Measurements from ENCODE around the gene KIAA1586. TPM values are rescaled to one million over a fixed set of nuclear protein-coding genes. Genes with fewer than 3 reads are reported as not detected.
A peak's percentile ranks its signal among the peaks of the same experiment; 100 is the strongest.
"Not testable (repeated sequence)": the region's sequence is repeated elsewhere in the genome, so short reads cannot be mapped to it uniquely, and the experiment has no call there.

The KIAA1586 gene
- total and polyA plus RNA-seq, 7 experiments from 2014 or later, result 7.9 to 21.5 (median 14.6) TPM

DNA sequence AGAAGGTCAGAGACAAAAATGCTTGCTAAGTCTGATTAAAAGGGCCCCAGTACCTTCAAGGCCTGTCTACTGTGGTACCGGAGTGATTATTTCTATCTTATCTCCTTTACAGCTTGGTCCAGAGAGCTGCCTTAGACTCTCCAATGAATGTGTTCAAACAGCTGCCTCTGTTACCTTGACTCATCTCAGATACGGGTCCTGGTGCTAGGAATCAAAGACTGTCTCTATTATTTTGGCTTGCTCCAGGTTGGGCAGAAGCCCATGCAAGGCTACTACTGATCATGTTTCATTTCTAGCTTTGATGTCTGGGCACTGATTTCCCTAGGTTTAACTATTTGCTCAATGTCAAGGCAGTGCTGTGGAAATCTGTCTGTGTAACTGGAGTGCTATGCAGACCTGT is 38.4 kb upstream of the KIAA1586 start:
- H3K4me1 ChIP-seq (ENCODE audit: control insufficient read depth in 2 of 2, insufficient read depth in 2 of 2, low read length in 2 of 2); H3K4me3 ChIP-seq (ENCODE audit: low read length); H3K36me3 Mint-ChIP-seq; H3K27ac ChIP-seq (ENCODE audit: low read depth, low read length); DNase-seq; H3K4me1 Mint-ChIP-seq; H3K27ac Mint-ChIP-seq; H3K9me3 Mint-ChIP-seq; POLR2A ChIA-PET; ATAC-seq; CTCF ChIA-PET; H3K9me3 ChIP-seq (ENCODE audit: control insufficient read depth in 2 of 3, low read length in 3 of 3); H3K4me3 Mint-ChIP-seq; H3K36me3 ChIP-seq (ENCODE audit: control insufficient read depth in 2 of 3, insufficient read depth in 3 of 3, low read length in 3 of 3); H3K27me3 ChIP-seq (ENCODE audit: control insufficient read depth in 2 of 2, insufficient read depth in 2 of 2, low read length in 2 of 2); intact Hi-C loops (cut with micrococcal nuclease): not testable (repeated sequence)
- H3K27me3 Mint-ChIP-seq, result peaks cover 0 to 20% (median 0%) of the 10 kb centered on the region in 5 donors

DNA sequence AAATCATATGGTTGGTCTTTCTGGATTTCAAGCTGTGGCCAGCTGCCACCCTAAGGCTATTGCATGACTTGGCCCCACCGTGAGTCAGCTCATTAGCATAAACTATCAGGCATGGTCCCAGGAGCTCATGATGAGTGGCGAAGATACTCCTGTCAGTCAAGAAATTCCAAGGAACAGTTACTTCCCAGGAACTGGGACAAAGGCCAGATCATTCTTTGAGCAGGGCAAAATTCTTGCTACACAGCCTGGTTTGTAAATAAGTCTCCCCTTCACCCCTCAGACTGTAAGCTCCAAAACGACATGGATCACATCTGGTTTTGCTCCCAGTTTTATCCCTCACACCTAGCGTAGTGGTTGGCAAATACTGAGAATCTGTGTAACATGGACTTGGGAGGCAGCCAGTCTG is 33.0 kb upstream of the KIAA1586 start:
- Mint-ChIP-seq H3K36me3 (no peaks in the 10 kb centered on the region), H3K4me1 (no peaks in the 10 kb centered on the region), H3K27ac (no peak overlapping the region), H3K4me3 (no peak overlapping the region), H3K27me3 (peaks cover 0 to 29% (median 4%) of the 10 kb centered on the region in 5 donors), H3K9me3 (no peaks in the 10 kb centered on the region)
- Histone ChIP-seq H3K27me3 (ENCODE audit: control insufficient read depth in 2 of 2, insufficient read depth in 2 of 2, low read length in 2 of 2) (no peaks in the 10 kb centered on the region), H3K36me3 (ENCODE audit: control insufficient read depth in 2 of 3, insufficient read depth in 3 of 3, low read length in 3 of 3) (no peaks in the 10 kb centered on the region), H3K9me3 (ENCODE audit: control insufficient read depth in 2 of 3, low read length in 3 of 3) (no peaks in the 10 kb centered on the region), H3K27ac (ENCODE audit: low read depth, low read length) (no peak overlapping the region), H3K4me3 (ENCODE audit: low read length) (no peak overlapping the region), H3K4me1 (ENCODE audit: control insufficient read depth in 2 of 2, insufficient read depth in 2 of 2, low read length in 2 of 2) (no peaks in the 10 kb centered on the region)
- intact Hi-C loops (cut with micrococcal nuclease), result no loop called here
- ChIA-PET POLR2A (no interaction called here), CTCF (interaction anchor here (0.5 to 1.0 kb wide), 2 partner anchors 123 to 628 kb away, joined by 3 read pairs; no protein-coding TSS in a partner anchor)
- DNase-seq (no peak), ATAC-seq (no peak)

DNA sequence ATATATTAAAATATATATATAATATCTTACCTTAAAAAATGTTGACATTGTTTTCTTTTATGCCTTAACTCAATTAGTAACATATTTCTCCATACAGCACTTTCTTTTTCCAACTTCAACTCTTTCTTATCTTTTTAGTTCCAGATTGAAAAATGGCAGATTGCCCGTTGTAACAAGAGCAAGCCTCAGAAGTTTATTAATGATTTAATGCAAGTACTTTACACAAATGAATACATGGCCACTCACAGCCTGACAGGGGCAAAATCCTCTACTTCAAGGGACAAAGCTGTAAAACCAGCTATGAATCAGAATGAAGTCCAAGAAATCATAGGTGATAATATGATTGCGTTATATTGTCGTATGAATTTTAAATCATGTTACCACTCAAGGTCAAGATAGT is 29.4 kb upstream of the KIAA1586 start:
- Histone ChIP-seq H3K27me3 (ENCODE audit: control insufficient read depth in 2 of 2, insufficient read depth in 2 of 2, low read length in 2 of 2) (no peaks in the 10 kb centered on the region), H3K36me3 (ENCODE audit: control insufficient read depth in 2 of 3, insufficient read depth in 3 of 3, low read length in 3 of 3) (no peaks in the 10 kb centered on the region), H3K4me1 (ENCODE audit: control insufficient read depth in 2 of 2, insufficient read depth in 2 of 2, low read length in 2 of 2) (no peaks in the 10 kb centered on the region), H3K4me3 (ENCODE audit: low read length) (no peak overlapping the region), H3K27ac (ENCODE audit: low read depth, low read length) (no peak overlapping the region), H3K9me3 (ENCODE audit: control insufficient read depth in 2 of 3, low read length in 3 of 3) (no peaks in the 10 kb centered on the region)
- no peaks in the 10 kb centered on the region for H3K36me3 Mint-ChIP-seq
- no peak overlapping the region for H3K4me3 Mint-ChIP-seq
- H3K9me3 Mint-ChIP-seq, result no peaks in the 10 kb centered on the region
- CTCF ChIA-PET, result interaction anchor here (0.6 to 1.3 kb wide), 3 partner anchors 86 to 309 kb away, joined by 3 to 4 read pairs (median 3); no protein-coding TSS in a partner anchor
- POLR2A ChIA-PET, result no interaction called here
- H3K27me3 Mint-ChIP-seq, result peaks cover 0 to 19% (median 4%) of the 10 kb centered on the region in 5 donors
- no peak overlapping the region for H3K27ac Mint-ChIP-seq
- intact Hi-C loops (cut with micrococcal nuclease), result no loop called here
- no peak for ATAC-seq
- DNase-seq, result no peak
- H3K4me1 Mint-ChIP-seq, result no peaks in the 10 kb centered on the region

DNA sequence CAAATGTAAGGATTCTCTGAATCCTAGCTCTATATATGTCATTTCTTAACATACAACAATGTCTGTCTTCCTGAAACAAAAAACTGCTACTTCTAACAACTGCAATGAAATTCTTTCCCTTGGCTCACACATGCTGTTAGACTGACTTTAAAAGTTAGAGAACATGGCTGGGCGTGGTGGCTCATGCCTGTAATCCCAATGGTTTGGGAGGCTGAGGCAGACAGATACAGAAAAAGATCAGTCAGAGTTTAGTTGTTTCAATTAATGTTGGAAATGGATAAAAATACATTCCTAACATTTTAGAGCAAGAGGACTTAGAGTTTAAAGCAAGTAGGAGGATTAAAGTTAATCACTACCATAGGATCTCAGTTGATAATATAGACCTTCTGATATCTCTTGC is 28.7 kb upstream of the KIAA1586 start:
- no peaks in the 10 kb centered on the region for H3K36me3 Mint-ChIP-seq
- Histone ChIP-seq H3K4me1 (ENCODE audit: control insufficient read depth in 2 of 2, insufficient read depth in 2 of 2, low read length in 2 of 2) (no peaks in the 10 kb centered on the region), H3K9me3 (ENCODE audit: control insufficient read depth in 2 of 3, low read length in 3 of 3) (no peaks in the 10 kb centered on the region), H3K4me3 (ENCODE audit: low read length) (no peak overlapping the region), H3K27me3 (ENCODE audit: control insufficient read depth in 2 of 2, insufficient read depth in 2 of 2, low read length in 2 of 2) (no peaks in the 10 kb centered on the region), H3K27ac (ENCODE audit: low read depth, low read length) (no peak overlapping the region), H3K36me3 (ENCODE audit: control insufficient read depth in 2 of 3, insufficient read depth in 3 of 3, low read length in 3 of 3) (no peaks in the 10 kb centered on the region)
- H3K27ac Mint-ChIP-seq, result no peak overlapping the region
- H3K9me3 Mint-ChIP-seq, result no peaks in the 10 kb centered on the region
- ATAC-seq, result no peak
- CTCF ChIA-PET, result interaction anchor here (1.1 to 1.3 kb wide), 3 partner anchors 86 to 299 kb away, joined by 3 to 6 read pairs (median 4); no protein-coding TSS in a partner anchor
- no peak for DNase-seq
- H3K4me3 Mint-ChIP-seq, result no peak overlapping the region
- peaks cover 0 to 19% (median 4%) of the 10 kb centered on the region in 5 donors for H3K27me3 Mint-ChIP-seq
- POLR2A ChIA-PET, result no interaction called here
- no peaks in the 10 kb centered on the region for H3K4me1 Mint-ChIP-seq
- intact Hi-C loops (cut with micrococcal nuclease), result no loop called here

DNA sequence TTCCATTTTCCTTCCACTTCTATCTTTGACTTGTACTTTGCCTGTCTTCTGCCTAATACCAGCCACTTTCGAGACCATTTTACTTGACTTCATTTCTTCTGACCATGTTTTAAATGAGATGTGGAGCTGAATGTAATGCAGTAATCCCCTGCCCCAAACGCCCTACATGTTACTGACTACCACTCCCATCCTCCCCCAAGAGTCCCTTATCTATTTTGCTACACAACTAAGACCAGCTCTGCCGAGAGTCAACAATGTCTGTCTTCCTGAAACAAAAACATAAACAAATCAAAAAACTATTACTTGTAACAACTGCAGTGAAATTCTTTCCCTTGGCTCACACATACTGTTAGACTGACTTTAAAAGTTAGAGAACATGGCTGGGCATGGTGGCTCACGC is 27.1 kb upstream of the KIAA1586 start:
- H3K4me1 ChIP-seq (ENCODE audit: control insufficient read depth in 2 of 2, insufficient read depth in 2 of 2, low read length in 2 of 2), result no peaks in the 10 kb centered on the region
- Mint-ChIP-seq H3K9me3 (peaks cover under 1 to 10% (median 5%) of the 10 kb centered on the region in 11 donors), H3K4me1 (no peaks in the 10 kb centered on the region), H3K27me3 (peaks cover 0 to 21% (median 5%) of the 10 kb centered on the region in 5 donors), H3K27ac (no peak overlapping the region), H3K36me3 (peaks cover under 1 to 6% (median under 1%) of the 10 kb centered on the region in 5 donors), H3K4me3 (no peak overlapping the region)
- no peaks in the 10 kb centered on the region for H3K9me3 ChIP-seq (ENCODE audit: control insufficient read depth in 2 of 3, low read length in 3 of 3)
- POLR2A ChIA-PET, result no interaction called here
- intact Hi-C loops (cut with micrococcal nuclease), result no loop called here
- no peaks in the 10 kb centered on the region for H3K27me3 ChIP-seq (ENCODE audit: control insufficient read depth in 2 of 2, insufficient read depth in 2 of 2, low read length in 2 of 2)
- H3K27ac ChIP-seq (ENCODE audit: low read depth, low read length), result no peak overlapping the region
- ATAC-seq (no peak), DNase-seq (no peak)
- CTCF ChIA-PET, result interaction anchor here (2.9 kb wide), 1 partner anchor 115 kb away, joined by 9 read pairs; no protein-coding TSS in a partner anchor
- H3K4me3 ChIP-seq (ENCODE audit: low read length), result no peak overlapping the region
- H3K36me3 ChIP-seq (ENCODE audit: control insufficient read depth in 2 of 3, insufficient read depth in 3 of 3, low read length in 3 of 3), result no peaks in the 10 kb centered on the region

DNA sequence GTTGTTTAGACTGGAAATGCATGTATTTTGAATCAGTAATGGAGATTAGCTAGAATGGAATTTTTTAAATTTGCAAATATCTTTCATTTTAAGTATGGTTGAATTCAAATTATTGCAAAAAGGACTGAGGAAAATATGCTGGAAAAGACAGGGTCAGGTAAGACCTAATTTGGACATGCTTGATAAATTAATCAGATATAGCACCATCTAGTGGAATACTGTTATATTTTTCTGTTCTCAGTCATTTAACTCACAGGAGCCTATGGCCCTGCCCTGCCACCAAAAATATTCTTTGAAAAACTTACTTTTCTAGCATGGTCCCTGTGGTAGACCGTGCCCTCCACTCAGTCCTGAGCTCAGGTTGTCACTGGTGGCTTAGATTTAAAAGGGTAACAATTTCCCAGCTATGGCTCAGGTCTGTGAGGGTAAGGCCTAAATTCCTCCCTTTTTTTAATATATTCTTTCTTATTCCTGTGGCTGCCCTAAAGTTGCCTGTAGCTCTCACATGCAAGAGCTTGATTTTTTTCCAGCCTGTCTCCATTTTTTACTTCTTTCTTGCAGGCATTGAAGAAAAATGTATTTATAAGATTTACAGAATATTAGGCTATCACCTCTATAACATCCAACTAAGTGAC is 25.3 kb upstream of the KIAA1586 start:
- Mint-ChIP-seq H3K4me1 (no peaks in the 10 kb centered on the region), H3K27me3 (peaks cover 4 to 30% (median 11%) of the 10 kb centered on the region in 5 donors), H3K27ac (no peak overlapping the region), H3K4me3 (no peak overlapping the region), H3K9me3 (peaks cover 9 to 27% (median 21%) of the 10 kb centered on the region in 11 donors), H3K36me3 (peaks cover 5 to 15% (median 11%) of the 10 kb centered on the region in 5 donors)
- ChIA-PET POLR2A (no interaction called here), CTCF (interaction anchor here (0.7 to 2.9 kb wide), 5 partner anchors 14 to 129 kb away, joined by 3 to 9 read pairs (median 4); no protein-coding TSS in a partner anchor)
- no peak overlapping the region for H3K4me3 ChIP-seq (ENCODE audit: low read length)
- intact Hi-C loops (cut with micrococcal nuclease), result loop anchor here (1.0 to 10.0 kb wide), 6 partner anchors 69 to 386 kb away; partner anchors contain the start of gene PRIM2 (in 1 of the 2)
- ATAC-seq (peak; percentile 76), DNase-seq (peak in 5 of 9 donors; percentile 7 to 35 (median 15))
- no peaks in the 10 kb centered on the region for H3K27me3 ChIP-seq (ENCODE audit: control insufficient read depth in 2 of 2, insufficient read depth in 2 of 2, low read length in 2 of 2)
- H3K27ac ChIP-seq (ENCODE audit: low read depth, low read length), result no peak overlapping the region
- H3K36me3 ChIP-seq (ENCODE audit: control insufficient read depth in 2 of 3, insufficient read depth in 3 of 3, low read length in 3 of 3), result no peaks in the 10 kb centered on the region
- H3K9me3 ChIP-seq (ENCODE audit: control insufficient read depth in 2 of 3, low read length in 3 of 3), result peaks cover 0 to 5% (median 0%) of the 10 kb centered on the region in 3 experiments
- no peaks in the 10 kb centered on the region for H3K4me1 ChIP-seq (ENCODE audit: control insufficient read depth in 2 of 2, insufficient read depth in 2 of 2, low read length in 2 of 2)

DNA sequence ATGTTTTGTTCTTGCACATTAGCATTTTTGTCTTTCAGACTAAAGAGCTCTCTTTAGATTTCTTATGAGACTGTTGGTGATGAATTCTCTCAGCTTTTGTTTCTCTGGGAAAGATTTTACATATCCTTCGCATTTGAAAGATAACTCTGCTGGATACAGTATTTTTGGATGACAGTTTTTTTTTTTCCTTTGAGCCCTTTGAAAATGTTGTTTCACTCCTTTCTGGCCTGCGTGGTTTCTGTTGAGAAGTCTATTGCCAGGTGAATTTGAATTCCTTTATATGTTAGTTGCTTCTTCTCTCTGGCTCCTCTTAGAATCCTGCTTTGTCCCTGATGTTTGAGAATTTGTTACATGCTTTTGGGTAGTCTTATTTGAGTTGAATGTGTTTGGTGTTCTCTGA is 22.2 kb upstream of the KIAA1586 start:
- Histone ChIP-seq H3K27me3 (ENCODE audit: control insufficient read depth in 2 of 2, insufficient read depth in 2 of 2, low read length in 2 of 2) (no peaks in the 10 kb centered on the region), H3K36me3 (ENCODE audit: control insufficient read depth in 2 of 3, insufficient read depth in 3 of 3, low read length in 3 of 3) (no peaks in the 10 kb centered on the region), H3K9me3 (ENCODE audit: control insufficient read depth in 2 of 3, low read length in 3 of 3) (peaks cover 0 to 5% (median 0%) of the 10 kb centered on the region in 3 experiments), H3K4me3 (ENCODE audit: low read length) (no peak overlapping the region), H3K4me1 (ENCODE audit: control insufficient read depth in 2 of 2, insufficient read depth in 2 of 2, low read length in 2 of 2) (no peaks in the 10 kb centered on the region), H3K27ac (ENCODE audit: low read depth, low read length) (no peak overlapping the region)
- no peak for DNase-seq
- no peaks in the 10 kb centered on the region for H3K4me1 Mint-ChIP-seq
- no peak overlapping the region for H3K27ac Mint-ChIP-seq
- H3K4me3 Mint-ChIP-seq, result no peak overlapping the region
- peaks cover 0 to 32% (median 20%) of the 10 kb centered on the region in 5 donors for H3K27me3 Mint-ChIP-seq
- no peak for ATAC-seq
- peaks cover 9 to 29% (median 22%) of the 10 kb centered on the region in 11 donors for H3K9me3 Mint-ChIP-seq
- peaks cover 5 to 15% (median 11%) of the 10 kb centered on the region in 5 donors for H3K36me3 Mint-ChIP-seq
- POLR2A ChIA-PET, result no interaction called here
- intact Hi-C loops (cut with micrococcal nuclease), result loop anchor here (5.0 to 10.0 kb wide), 2 partner anchors 72 to 390 kb away; no protein-coding TSS in a partner anchor
- CTCF ChIA-PET, result no interaction called here

Measured in naive thymus-derived CD4-positive, alpha-beta T cell (primary cell).